SW 1271 (cell line): ENCODE results near the gene ABHD4.
"Not testable (repeated sequence)": the region's sequence is repeated elsewhere in the genome, so short reads cannot be mapped to it uniquely, and the experiment has no call there.

Experiments
- DNase-seq, 2 experiments: peaks; one replicate each; lab custom pipeline; 2025; lab: John Stamatoyannopoulos, UW

ABHD4 gene

DNA sequence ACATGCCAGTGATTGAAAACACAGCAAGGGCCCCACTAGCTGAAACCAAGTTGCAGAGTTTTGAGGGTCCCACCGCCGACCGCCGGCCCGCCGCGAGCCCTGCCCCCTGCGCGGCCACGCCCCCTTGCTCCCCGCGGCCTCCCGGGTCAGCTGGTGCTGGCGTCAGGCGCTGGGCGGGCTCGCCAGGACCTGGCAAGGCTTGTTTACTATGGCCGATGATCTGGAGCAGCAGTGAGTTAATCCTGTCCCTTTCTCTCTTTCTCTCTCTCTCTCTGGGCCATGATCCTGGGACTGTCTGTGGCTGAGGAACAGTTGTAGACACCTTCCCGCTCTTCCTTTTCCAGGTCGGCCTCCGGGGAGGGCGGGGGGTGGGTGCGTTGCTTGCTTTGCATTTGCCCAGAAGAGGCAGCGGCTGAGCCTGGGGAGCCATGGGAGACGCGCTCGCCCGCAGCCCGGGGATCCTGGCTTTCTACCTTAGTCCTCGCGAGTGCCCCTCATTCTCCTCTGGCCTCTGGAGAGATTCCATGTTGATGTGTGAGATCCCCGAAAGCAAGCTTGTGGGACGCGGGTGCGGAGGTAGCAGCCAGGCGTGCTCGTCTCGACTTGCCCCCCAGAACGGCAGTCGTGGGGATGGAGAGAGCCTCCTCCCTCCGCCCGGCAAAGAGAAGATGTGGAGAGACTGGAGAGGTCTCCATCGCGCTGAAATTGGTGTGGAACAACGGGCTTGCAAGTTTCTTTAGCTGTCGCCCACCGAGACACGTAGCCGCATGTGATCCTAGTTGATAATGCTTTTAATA, at the start of gene ABHD4:
TSS of gene ABHD4 (plus strand) at position 202 of the 797 bp plus-strand sequence. CDS start at position 209, 7 bp downstream.
- peak in 1 of 2 experiments; percentile 60 for DNase-seq

- DNase-seq = no peak
Measured at GRCh38 chr14:22549324-22549962, 48.7 kb upstream of the ABHD4 start.

- no peak for DNase-seq
Measured at GRCh38 chr14:22549981-22550673, 48.0 kb upstream of the ABHD4 start.

GRCh38 chr14:22551605-22551997, 46.5 kb upstream of the ABHD4 start:
- DNase-seq = no peak

- DNase-seq = no peak
Measured at GRCh38 chr14:22552001-22552826, 45.9 kb upstream of the ABHD4 start.

GRCh38 chr14:22552827-22553076, 45.3 kb upstream of the ABHD4 start:
- DNase-seq = no peak

DNA sequence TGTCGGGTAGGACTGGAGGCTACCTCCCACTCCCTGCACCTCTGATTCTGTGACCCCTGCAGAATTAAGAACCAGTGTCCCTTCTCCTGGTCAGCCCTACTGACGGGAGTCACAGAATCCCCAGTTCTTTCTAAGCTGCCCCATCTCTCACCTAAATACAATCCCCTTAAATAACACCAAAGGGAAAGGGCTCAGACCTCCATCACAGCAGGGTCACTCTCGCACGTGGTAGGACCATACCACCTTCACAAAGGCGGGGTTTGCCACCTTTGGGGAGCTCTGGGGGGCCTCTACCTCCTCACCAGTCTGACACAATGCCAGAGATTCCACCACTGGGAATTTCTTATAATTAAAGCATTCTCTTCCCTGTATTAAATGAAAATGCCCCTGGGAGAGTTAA, 44.7 kb upstream of the ABHD4 start:
- no peak for DNase-seq

- DNase-seq = not testable (repeated sequence)
Measured at GRCh38 chr14:22553861-22554497, 44.1 kb upstream of the ABHD4 start.

DNA sequence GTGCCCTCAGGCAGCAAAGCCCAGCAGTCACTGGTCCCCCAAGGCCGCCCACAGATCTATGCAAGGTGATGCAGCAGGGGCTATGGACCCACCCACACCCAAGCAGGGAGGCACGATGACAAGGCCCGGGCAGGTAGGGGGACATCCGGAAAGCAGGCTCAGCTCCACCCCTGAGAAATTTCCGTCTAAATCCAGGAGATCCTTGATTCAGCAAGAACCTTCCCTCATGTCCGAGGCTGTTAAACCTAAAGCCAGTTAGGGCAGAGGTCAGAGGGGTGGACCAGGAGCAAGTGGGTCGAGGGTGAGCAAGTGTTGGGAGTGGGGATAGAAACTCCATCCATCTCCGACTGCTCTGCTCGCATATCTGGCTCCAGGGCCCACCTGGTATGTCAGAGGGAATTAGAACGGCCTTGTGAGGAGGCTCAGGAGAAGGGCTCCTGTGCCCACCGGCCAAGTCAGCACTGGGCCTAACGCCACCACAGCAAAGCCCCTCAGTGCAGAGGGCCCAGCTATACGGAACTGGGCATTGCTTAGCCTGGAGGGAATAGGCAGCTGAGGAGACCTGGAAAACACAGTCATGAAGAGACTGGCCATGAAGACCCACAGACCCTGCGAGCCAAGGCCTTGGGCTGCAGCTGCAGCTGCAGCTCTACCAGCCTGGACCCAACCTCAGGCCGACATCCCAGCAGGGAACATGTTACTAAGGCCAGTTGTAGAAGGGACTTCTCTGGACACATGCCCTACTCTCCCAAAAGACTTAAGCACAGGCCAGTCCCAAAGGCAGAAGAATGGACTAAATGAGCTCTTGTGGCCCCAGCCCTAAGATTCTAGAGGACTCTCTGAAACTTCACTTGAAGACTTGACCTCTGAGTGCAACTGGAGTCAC, 43.4 kb upstream of the ABHD4 start:
- no peak for DNase-seq

DNA sequence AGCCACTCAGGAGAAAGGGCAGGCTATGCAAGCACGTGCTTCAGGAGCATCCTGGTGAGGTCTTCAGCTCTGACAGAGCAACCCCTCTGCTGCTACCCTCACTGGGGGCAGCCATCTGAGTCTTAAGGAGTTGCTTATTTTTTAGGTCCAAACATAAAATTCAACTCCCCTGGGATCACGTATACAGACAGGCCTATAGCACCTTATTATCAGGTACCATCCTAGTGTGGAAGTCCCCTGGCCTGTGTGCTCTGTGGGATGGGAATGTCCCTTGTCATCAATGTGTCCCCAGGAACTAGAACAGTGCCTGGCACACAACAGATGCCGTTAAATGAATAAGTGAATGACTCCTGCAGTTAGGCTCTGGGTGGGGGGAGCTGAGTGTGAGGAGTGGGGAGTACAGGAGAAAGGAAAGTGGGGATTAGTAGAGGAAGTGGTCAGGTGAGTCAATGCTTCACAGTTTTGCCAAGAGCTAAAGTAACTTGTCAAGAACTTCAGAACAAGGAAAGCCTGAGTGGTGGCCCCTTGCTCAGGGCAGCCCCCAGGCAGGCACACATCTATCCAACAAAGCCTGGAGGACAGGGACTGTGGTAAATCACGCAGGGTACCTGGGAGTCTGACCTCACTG, 42.6 kb upstream of the ABHD4 start:
- DNase-seq = no peak

- DNase-seq = no peak
Measured at GRCh38 chr14:22556021-22556989, 41.8 kb upstream of the ABHD4 start.

GRCh38 chr14:22556990-22557623, 41.0 kb upstream of the ABHD4 start:
- peak in 1 of 2 experiments; percentile 78 for DNase-seq

GRCh38 chr14:22557846-22558220, 40.3 kb upstream of the ABHD4 start:
- DNase-seq = no peak

DNA sequence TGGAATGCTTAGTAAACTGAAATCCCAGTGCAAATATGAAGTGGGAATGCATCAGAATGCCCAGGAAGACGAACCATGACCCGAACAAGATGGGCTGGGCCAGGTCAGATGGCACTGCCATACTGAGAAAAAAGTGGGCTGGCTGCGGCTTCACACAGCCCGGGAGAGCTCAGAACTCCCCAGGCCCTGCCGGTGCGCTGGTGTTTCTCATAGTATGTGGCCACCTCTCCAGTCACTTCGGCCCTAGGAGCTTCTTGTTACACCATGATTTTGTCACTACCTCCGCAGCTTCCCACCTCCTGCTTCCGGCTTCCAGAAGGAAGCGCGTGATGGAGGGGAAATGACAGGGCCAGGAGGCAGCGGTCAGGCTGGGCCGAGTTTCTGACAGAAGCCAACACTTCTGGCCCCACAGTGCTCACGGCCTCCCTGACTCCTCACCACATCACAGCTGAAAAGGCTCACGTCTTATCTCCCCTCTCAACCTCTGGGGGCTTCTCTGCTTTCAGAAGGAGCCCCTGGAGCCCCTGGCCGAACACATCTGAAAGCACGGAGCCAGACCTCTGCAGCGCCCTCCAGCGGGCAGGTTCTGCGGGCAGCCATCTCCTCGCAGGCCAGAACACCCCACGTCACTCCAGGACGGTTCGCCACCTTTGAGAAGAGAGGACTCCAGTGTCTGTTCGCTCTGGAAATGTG, 39.7 kb upstream of the ABHD4 start:
- DNase-seq = no peak

DNA sequence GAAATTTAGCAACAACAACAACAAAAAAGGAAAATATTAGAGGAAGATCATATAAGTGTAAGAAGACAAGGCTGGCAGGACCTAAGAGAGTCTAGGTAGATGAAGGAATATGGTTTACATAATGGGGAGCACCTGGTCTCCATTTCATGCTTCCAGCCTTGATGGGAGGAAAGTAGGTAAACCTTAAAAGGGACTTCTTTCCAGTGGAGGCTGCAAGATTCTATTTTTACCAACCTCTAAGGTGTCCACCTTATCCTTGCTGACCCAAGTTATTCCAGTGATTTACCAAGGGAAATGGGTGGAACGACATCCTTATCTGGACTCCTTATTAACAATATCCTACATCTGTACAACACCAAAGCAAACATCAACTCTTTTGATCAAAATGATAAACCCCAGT, 39.1 kb upstream of the ABHD4 start:
- no peak for DNase-seq

- no peak for DNase-seq
Measured at GRCh38 chr14:22560662-22561365, 37.3 kb upstream of the ABHD4 start.

GRCh38 chr14:22561366-22561660, 36.8 kb upstream of the ABHD4 start:
- DNase-seq = no peak
